Islet precursor cell (in vitro differentiated cells): ENCODE results near the gene SSTR3.

Source experiments
- DNase-seq: peaks from one replicate; pipeline ENCODE4 v3.0.0-alpha.2; 2018

Gene SSTR3

GRCh38 chr22:37193629-37194191 is 18.6 kb downstream of the SSTR3 start:
- no peak for DNase-seq

- no peak for DNase-seq
Observed at GRCh38 chr22:37192741-37193140, 19.5 kb downstream of the SSTR3 start.

- no peak for DNase-seq
Observed at GRCh38 chr22:37192204-37192603, 20.1 kb downstream of the SSTR3 start.

GRCh38 chr22:37190262-37190780 is 22.0 kb downstream of the SSTR3 start:
- DNase-seq = no peak

GRCh38 chr22:37188901-37189466 is 23.3 kb downstream of the SSTR3 start:
- no peak for DNase-seq

- DNase-seq = peak; percentile 91
Observed at GRCh38 chr22:37187891-37188761, 24.2 kb downstream of the SSTR3 start, which contains the start of gene C1QTNF6. Gene C1QTNF6 (minus strand): TSS chr22:37188247. CDS start chr22:37188213, 34 bp downstream.

GRCh38 chr22:37187552-37187890 is 24.8 kb downstream of the SSTR3 start:
- peak; percentile 72 for DNase-seq

GRCh38 chr22:37186997-37187522 is 25.2 kb downstream of the SSTR3 start:
- no peak for DNase-seq

GRCh38 chr22:37186228-37186996 is 25.9 kb downstream of the SSTR3 start:
- no peak for DNase-seq

- DNase-seq = no peak
Observed at GRCh38 chr22:37185646-37186227, 26.5 kb downstream of the SSTR3 start.

- no peak for DNase-seq
Observed at GRCh38 chr22:37184816-37185541, 27.3 kb downstream of the SSTR3 start.

GRCh38 chr22:37184380-37184755 is 27.9 kb downstream of the SSTR3 start:
- DNase-seq = no peak

- DNase-seq = no peak
Observed at GRCh38 chr22:37183432-37184379, 28.6 kb downstream of the SSTR3 start.

- DNase-seq = no peak
Observed at GRCh38 chr22:37182949-37183245, 29.4 kb downstream of the SSTR3 start.

GRCh38 chr22:37182101-37182948 is 30.0 kb downstream of the SSTR3 start:
- no peak for DNase-seq

GRCh38 chr22:37181681-37182080 is 30.6 kb downstream of the SSTR3 start:
- DNase-seq = no peak

- no peak for DNase-seq
Observed at GRCh38 chr22:37180531-37181231, 31.6 kb downstream of the SSTR3 start.

- DNase-seq = no peak
Observed at GRCh38 chr22:37179622-37180420, 32.5 kb downstream of the SSTR3 start.
